NCI-H2081 treated with DMSO at 0.1 percent for 48 hours (cell line): ENCODE data around the gene ASCC3.

Experiments
- DNase-seq: peaks from one replicate; lab custom pipeline; 2025; lab: John Stamatoyannopoulos, UW

Gene ASCC3

DNA sequence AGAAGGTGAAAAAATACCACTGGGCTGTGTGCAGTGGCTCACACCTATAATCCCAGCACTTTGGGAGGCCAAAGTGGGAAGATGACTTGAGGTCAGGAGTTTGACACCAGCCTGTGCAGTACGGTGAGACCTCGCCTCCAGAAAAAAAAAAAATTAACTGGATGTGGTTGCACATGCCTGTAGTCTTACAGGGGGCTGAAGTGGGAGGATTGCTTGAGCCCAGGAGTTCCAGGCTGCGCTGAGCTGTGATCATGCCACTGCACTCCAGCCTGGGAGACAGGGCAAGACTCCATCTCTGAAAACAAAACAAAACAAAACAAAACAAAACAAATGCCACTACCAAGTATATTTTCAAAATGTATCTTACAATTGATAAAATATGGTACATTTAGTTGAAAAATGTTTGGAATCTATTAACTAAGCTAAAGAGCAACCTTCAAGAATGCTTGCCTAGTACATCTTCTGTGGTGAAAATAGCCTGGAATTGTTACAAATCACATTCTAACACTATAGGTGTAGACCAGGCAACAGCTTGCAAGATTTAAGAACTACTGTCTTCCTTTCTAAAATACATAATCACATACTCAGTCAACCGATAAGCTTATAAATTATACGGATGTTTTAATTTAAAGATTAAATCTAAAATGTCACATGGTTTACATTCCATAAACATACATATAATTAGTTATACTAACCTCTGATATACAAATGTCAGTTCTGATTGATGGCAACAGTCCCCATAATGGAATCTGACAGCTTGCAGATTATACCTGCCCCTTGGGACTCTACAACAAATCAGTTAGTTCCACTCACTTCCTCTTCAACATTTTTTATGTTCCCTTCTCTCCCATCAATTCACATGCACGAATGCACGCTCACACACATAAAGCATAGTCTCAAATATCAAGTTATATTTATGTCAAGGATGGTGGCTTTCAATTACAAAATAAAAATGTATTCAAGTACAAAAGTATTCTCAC is 150.8 kb downstream of the ASCC3 start:
- no peak for DNase-seq

DNA sequence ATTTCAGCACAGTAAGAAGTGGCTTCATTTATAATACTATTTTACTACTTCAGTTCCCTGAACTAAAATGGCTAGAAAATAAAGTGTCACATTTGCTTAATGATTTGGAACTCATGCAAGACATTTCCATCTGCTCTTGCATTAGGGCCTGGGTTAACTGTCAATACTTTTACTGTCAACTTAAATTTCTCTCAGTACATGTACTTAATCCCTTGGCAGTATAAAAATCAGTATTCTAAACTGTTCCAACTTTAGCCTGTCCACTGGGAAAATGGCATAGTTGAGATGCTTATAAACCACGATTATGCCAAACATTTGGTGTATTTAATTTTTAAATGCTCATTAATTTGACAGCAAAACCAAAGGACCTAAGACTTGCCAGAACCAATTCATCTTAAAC is 154.5 kb downstream of the ASCC3 start:
- DNase-seq = no peak

DNA sequence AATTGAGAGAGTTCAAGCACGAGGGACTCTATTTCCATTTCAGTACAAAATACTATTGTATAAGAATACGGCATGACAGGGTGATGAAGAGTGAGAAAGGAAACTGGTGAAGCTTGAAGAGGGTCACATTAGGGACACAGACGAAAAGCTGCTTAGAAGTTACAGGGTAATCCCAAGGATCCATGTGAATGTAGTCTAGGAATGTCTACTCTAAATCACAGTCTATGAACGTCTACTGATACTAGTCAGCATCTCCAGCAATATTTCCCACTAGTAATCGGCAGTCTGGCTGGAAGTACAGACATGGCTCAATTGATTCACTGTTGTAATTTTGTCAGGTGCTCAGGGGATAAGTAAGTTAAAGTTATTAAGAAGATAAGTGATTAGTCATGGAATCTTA is 156.4 kb downstream of the ASCC3 start:
- DNase-seq = no peak

DNA sequence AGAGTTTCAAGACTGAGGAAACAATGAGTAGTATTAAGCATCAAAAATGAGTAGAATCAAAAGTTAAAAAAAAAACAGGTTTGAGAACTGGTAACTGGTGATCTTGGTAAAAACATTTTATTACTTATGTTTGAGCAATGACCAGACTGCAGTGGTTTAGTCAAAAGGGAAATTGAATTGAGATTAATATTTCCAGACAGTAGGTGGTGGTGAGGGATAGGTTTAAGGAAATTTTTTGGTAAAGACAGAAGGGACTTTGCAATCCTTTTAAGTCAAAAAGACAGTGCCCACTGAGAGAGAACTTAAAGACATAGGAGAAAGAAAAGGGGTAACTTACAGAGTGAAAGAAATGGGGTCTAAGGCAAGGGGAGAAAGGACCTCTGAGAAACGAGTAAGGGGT is 156.9 kb downstream of the ASCC3 start:
- no peak for DNase-seq

DNA sequence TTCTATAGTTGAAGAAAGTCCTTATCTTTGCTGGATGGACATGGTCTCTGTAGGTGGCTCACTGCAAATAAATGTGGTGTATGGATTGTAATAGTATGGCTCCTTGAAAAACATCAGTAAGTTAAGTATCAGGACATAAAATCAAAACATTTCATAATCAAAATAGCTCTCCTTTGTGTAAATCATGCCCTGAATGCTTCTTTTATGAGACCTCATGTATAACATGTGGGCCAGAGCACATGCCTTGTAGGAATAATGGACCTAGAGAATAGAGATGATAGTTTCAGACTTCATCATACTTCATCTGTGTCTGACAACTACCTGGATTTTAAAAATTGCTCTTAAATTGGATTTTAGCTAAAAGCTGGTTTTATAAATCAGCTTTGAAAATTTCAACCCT is 159.9 kb downstream of the ASCC3 start:
- no peak for DNase-seq

DNA sequence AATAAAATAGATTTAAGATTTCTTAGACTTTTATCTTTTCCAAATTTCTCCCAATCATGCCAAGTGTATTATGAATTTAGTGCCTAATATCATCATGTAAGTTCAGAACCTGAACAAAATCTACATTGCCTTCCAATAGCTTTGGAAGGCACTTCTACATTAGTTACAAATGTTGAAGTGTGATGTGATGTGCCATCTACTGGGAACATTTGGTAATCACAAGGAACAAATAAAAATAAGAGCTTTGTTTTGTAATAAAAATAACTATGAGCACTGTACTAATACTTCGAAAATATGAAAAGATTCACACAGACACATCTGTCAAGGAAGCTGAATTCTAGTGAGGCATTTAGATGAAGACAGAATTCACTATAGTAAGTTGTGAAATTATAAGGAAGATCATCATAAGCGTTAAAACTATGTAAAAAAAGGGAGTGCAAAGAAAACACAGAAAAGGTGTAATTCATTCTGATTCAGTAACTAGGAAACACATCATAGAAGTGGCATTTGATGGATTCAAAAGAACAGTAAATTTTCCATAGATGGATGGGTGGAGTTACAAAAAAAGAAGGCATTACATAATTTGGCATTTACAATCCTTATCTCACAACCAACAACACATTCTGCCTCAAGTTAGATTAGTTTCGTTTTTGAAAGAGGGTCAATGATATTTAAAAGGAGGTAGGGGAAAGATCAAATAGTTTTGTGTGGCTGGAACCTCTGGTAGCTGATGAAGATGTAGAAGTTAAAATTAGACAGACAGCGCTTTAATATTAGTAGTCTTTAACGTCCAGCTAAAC is 161.0 kb downstream of the ASCC3 start:
- no peak for DNase-seq

DNA sequence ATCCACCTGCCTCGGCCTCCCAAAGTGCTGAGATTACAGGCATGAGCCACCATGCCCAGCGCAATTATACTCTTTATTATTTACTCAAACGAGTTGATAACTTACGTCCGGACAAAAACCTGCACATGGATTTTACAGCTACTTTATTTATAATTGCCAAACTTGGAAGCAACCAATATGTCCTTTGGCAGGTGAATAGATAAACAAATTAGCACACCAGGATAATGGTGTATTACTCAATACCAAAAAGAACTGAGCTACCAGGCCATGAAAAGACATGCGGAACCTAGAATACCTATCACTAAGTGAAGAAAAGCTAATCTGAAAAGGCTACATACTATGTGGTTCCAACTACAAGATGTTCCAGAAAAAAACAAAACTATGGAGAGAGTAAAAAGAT is 168.1 kb downstream of the ASCC3 start:
- no peak for DNase-seq

DNA sequence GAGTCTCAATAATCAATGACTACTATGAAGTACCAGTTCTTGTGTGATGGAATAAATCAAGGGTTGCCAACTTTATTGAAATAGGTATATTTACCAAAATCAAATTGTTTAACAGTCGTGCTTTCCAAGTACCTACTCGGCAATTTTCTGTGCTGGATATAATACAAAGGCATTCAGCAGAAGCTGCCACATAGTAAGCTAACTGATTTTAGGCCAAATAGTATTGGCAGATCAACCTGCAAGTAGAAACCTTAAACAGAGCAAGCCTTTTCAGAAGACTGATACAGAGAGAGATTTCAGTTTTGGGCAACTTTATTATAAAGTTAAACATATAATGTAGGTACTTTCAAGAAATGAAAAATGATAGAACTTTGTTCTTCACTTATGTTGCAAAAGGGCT is 174.6 kb downstream of the ASCC3 start:
- DNase-seq = no peak

DNA sequence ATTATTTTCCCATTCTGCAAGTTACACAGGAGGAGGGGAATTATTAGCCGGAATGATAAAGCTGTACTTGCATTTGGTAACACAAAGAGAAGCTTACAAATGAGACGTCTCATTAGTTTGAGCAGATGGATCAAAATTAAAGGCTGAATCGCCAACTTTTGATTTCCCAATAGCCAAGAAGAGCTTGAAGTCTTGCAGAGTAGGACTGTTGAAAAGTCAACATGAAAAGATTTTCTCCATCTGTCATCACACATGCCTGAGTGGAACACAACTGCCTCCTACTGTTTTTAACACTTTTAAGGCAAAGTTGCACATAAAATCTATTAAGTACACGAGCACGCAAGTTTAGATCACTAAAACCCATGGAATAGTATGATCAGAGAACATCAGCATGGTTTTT is 176.2 kb downstream of the ASCC3 start:
- no peak for DNase-seq

DNA sequence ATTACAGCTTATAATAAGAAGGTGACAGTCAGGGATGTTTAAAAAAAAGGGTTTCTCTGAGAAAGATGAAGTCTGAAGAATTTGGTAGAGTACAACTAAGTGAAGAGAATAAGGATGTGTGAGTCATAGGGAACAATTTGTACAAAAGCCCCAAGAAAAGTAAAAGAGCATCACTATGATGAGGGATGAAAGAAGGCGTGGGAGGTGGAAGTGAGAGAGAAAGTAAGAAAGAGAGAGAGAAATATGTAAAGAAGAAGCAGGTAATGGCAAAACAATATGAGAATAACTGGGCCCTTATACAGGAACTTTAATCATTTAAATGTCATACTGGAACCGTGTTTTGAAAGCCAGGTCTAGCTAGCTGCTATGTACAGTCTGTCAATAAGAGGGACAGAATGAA is 179.4 kb downstream of the ASCC3 start:
- no peak for DNase-seq

DNA sequence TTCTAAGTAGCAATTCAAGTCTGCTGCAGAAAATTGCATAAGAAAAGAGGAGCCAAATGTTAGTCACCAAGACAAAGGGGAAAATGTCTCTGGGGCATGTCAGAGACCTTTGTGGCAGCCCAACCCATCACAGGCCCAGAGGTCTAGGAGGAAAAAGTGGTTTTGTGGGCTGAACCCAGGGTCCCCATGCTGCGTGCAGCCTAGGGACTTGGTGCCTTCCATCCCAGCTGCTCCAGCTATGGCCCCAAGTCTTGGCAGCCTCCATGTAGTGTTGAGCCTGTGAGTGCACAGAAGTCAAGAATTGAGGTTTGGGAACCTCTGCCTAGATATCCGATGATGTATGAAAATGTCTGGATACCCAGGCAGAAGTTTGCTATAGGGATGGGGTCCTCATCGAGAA is 181.1 kb downstream of the ASCC3 start:
- DNase-seq = no peak

DNA sequence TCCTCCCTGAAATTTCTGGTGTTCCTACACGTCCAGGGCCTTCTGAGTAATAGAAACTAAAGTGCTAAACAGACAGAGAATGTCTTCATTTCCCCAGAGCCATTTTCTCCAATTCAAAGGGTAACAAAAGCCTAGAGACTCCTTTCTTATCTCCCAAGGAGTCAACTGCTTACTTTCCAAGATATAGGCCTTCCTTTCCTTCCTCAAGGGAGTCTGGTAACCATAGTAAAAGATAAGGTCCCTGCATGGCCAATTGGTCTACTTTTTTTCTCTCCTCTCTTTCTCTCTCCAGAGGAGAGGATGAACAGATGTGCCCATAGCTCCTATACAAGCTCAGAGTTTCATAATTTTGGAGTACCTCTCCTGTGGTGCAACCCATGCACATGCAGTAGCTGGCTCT is 185.7 kb downstream of the ASCC3 start:
- no peak for DNase-seq

DNA sequence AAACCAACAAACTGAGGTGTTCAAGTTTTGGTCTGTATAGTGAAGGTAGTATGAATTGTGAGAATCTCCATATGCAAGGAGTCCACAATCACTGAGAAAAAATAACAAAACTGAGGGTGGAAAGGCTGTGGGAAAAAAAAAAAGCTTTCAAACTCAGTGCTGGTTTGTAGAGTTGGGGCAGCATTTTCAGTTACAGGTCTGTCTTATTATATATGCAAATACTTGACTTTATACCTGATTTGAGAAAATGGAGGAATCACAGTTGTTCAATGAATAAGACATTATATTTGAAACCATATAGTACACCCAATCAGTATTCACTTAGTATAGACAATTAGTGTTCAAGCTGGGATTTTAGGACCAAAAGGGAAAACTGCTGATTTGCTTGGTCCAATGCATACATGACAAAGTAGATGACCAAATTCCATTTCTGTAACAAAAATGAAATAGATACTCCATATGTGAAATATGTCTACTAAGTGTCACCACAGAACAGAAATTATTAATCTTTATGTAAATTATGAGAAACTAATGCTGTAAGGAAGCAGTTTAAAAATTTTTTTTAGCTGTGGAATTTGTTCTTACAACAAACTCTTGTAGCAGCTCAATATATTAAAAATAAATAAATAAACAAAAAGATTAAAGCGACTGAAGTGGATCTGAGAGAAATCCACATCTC is 187.7 kb downstream of the ASCC3 start:
- DNase-seq = no peak

DNA sequence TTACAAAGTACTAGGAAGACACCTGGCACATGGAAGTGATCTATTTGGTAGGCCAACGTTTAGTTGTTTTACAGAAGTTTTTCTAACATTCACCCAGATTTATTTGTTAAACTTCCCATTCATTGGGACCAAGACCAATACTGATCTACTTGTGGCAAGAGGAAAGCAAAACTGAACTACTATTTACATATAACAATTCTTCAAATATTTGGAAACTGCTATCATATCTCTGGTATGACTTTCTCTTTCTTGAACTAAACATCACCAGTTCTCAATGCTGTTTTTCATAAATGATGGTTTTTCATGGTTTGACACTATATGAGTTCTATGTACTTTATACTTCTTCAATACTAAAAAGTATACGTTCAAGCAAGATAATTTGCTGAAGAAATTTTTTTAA is 189.2 kb downstream of the ASCC3 start:
- DNase-seq = no peak

DNA sequence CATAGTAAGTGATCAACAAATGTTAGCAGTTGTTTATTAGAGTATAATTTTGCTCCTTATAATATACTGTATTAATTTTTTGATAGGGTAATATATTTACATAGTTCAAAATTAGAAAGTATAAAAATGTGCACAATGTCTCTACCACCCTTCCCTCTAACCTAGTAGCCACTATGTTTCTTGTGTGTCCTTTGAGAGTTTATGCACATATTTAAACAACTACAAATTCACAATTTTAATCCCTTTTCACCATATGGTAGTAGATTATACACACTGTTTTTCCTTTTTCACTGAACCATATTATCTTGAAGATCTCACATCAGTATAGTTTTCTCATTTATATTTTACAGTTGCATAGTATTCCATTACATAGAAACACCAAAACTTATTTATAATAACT is 194.9 kb downstream of the ASCC3 start:
- DNase-seq = no peak

DNA sequence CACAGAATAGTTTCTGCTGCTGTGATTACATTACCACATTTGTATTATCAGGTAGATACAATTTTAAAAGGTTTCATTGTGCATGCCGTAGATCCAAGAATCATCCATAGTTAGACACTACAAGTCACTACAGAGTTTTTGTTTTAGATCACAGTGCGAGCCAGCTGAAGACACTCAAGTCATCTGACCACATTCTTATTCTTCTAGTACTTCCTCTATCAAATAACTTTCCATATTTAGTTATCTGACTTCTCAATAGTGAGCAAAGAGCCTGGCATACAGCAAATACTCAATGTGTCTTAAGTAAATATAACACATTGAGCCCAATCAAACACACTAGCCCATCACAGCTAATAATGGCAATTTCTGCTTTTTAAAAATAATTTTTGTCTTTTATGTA is 195.4 kb downstream of the ASCC3 start:
- DNase-seq = no peak

DNA sequence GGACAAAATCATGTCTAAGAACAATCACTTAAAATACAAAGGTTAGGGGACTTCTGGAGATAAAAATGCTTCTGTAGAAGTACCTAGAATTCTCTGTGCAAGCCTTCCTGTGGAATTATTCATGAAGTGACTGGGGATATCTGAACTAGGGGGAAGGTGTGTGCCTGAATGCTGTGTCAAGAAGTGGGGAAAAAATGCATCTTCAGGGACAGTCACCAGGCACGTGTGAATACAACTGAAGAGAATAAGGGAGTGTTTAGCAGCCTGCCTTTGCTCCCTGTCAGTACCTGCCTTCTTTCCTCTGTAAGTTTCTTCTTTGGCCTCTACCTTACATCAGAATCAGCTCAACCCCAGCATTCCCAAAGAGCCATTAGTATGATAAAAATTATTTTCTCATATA is 201.0 kb downstream of the ASCC3 start:
- no peak for DNase-seq

DNA sequence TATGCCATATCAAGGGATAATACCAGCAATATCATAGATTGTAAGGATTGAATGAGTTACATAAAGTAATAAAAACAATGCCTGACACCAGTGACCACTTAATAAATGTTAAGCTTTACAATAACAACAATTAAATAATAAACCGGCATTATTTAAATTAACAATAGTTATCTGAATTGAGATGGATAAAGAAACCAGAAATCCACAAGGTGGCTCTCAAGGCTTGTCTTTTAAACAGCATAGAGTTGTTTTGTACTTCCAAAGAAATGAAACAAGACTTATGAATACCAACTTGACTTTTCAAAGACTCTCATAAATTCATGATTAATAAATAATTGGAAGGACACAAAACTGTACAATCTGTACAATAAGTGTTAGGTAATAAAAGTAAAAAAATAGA is 203.1 kb downstream of the ASCC3 start:
- no peak for DNase-seq

DNA sequence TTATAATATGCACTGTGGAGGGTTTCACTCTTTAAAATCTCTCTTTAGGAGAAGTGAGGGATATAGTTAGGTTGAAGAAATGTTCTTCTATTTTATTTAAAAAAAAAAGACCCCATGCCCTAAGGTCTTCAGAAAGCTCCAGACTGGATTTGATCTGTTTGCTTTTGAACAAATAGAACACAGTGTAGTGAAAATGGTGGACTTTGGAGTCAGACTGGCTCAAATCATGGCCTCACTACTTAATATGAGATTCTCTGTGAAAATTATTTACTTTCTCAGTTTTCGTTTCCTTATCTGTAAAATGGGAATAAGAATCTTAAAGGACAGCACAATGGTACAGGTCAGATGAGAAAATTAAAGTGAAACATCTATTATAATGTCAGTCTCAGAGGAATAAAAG is 203.9 kb downstream of the ASCC3 start:
- no peak for DNase-seq

DNA sequence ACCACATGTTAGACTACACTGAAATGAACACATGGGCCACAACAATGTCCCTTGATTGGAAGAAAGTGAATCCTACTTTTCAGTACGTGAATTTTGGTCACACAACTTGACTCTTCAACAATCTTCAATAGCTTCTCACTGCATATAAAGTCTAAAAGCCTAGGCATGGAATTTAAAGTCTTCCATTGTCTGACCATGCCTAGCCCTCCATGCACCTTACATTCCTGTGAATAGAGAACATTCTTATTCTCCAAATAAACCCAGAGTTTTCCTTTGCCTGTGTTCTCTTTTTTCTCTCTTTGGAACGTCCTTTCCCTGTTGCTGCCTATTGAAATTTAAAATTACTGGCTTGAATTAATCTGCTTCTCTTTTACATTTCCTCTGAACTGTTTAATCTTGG is 207.5 kb downstream of the ASCC3 start:
- no peak for DNase-seq

DNA sequence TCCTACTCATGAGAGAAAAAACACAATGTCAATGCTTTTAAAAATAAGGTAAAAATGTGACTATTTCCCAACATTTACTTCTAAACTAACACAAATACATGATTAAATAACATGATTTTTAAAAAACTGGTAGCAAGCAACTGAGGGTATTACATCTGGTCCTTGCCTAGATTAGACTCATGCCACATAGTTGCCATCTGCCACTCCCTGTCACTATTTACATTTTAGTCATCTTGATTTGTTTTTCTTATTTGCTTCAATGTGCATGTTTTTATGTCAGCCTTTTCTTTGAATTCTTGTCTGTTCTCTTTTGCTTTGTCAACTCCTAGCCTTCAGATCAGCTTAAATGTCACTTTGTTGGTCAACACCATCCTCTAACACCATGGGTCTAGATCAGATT is 209.4 kb downstream of the ASCC3 start:
- DNase-seq = no peak

DNA sequence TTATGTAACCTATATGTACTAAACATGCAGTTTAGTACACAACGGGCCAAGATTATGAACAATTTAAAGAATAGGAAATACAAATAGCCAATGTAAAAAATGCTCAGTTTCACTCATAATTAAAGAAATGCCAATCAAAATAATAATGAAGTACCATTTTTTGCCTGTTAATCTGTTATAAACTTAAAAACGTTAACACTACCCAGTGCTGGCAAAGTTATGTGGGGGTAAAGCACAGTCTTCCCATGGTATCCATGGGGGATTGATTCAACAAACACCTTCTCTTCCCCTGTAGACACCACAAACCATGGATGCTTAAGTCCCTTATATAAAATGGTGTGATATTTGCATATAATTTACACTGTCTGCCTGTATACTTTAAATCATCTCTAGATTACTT is 211.1 kb downstream of the ASCC3 start:
- no peak for DNase-seq

DNA sequence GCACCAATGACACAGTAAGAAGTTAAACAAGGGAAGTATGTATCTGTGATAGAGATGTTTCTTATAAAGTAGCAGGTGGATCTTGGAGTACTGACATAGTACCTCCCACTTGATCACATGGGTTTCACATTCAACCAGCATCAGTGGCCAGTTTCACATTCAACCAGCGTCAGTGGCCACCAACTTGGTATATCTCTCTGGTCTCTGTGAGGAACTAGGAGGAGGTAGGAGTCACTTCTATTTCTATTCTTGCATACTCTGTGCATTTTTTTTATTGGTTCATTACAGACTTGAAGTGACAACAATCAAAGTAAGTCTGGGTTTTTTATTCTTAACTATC is 216.1 kb downstream of the ASCC3 start:
- no peak for DNase-seq
